ENCODE results near the gene TMC4.
"Not testable (repeated sequence)": the region's sequence is repeated elsewhere in the genome, so short reads cannot be mapped to it uniquely, and the experiment has no call there.

TMC4 gene

DNA sequence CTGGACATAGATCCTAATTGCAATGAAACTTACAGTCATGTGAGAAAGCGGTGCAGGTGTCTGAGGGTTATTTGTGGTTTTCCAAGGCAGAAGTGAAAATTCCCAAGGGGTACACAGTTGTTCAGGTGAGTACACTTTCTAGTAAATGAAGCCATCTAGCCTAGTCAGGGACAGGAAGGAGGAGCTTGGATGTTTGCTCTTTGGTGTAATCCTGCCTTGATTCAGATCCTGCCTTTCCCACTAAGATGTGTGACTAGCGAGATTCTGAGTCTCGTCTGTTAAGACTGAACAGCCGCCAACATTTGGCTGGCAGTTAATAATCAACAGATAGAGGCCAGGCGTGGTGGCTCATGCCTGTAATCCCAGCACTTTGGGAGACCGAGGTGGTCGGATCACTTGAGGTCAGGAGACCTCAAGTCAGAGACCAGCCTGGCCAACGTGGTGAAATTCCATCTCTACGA lies 30.2 kb upstream of the TMC4 start:
- no peak for DNase-seq (ENCODE audit: low spot score)

DNA sequence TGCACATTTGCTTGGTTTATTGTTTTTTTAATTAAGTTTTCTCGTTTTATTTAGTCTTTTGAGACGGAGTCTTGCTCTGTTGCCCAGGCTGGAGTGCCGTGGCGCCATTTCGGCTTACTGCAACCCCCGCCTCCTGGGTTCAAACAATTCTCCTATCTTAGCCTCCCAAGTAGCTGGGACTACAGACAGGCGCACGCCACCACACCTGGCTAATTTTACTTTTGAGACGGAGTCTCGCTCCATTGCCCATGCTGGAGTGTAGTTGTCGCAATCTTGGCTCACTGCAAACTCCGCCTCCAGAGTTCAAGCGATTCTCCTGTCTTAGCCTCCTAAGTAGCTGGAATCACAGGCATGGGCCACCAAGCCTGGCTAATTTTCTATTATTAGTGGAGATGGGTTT lies 29.0 kb upstream of the TMC4 start:
- DNase-seq (ENCODE audit: low spot score), result no peak

DNA sequence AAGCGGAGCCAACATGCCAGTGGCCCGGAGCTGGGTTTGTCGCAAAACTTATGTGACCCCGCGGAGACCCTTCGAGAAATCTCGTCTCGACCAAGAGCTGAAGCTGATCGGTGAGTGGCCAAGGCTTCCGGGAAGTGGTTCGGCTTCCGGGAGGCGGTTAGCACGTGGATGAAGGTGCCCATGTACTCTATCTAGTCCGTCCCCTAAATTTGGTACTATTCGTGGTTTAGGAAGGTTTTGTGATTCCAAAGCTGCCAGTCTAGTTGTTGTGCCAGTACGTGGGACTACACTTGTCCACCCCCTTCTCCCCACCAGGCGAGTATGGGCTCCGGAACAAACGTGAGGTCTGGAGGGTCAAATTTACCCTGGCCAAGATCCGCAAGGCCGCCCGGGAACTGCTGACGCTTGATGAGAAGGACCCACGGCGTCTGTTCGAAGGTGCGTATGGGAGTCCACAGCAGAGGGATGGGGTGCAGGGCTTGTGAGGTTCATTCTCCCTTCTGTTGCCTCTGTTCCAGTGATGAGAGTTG lies 28.3 kb upstream of the TMC4 start:
- DNase-seq (ENCODE audit: low spot score), result no peak

DNA sequence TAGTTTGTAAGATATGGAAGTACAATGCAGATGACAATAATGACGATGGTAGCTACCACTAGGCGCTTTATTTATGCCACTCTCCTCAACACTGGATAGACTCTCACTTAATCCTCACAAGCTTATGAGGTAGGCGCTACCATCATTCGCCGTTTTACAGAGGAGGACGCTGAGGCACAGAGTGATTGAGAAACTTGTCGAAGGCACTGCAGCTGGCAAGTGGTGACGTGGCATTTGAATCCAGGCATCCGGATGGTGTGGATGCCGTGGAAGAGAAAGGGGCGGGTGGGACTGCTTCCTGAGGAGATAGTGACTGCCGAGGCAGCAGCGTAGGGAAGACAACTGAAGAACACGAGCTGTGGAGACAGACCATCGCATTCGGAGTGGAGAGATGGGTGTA lies 26.4 kb upstream of the TMC4 start:
- no peak for DNase-seq (ENCODE audit: low spot score)

DNA sequence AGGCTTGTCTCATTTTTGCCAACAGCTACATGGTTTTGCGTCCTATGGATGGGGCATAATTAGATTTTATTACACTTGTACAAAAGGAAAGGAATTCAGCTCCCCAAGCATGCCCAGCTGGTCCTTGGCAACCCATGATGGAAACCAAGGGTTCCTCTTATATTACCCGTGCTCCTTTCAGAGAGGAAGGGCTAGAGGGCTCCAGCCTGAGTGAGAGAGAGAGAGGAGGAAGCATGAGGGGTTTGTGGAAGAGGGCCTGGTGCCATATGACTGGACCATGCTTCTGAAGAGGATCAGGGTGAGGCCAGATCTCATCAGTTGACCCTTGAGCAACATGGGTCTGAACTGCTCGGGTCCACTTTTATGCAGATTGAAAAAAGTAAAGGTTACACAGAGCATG lies 24.2 kb upstream of the TMC4 start:
- no peak for DNase-seq (ENCODE audit: low spot score)

DNA sequence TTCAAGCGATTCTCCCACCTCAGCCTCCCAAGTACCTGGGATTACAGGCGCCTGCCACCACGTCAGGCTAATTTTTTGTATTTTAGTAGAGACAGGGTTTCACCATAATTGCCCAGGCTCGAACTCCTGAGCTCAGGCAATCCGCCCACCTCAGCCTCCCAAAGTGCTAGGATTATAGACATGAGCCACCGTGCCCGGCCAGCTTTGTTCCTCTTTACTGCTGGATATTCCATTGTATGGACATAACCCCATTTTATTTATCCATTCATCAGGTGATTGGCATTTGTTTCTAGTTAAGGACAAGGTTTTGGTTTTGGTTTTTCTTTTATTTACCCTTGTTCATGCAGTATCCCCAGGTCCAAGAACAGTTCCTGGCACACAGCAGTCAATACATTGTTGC lies 23.6 kb upstream of the TMC4 start:
- DNase-seq (ENCODE audit: low spot score), result no peak

DNA sequence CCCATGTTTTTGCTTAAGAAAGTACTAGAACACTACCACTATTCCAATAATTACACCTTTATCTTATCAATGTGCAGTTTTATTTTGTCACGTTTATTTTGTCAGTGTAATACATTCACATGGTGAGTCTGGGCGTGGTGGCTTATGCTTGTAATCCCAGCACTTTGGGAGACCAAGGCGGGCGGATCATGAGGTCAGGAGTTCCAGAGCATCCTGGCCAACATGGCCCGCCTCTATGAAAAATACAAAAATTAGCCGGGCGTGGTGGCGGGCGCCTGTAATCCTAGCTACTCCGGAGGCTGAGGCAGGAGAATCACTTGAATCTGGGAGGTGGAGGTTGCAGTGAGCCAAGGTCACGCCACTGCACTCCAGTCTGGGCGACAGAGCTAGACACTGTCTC lies 21.5 kb upstream of the TMC4 start:
- not testable (repeated sequence) for DNase-seq (ENCODE audit: low spot score)

DNA sequence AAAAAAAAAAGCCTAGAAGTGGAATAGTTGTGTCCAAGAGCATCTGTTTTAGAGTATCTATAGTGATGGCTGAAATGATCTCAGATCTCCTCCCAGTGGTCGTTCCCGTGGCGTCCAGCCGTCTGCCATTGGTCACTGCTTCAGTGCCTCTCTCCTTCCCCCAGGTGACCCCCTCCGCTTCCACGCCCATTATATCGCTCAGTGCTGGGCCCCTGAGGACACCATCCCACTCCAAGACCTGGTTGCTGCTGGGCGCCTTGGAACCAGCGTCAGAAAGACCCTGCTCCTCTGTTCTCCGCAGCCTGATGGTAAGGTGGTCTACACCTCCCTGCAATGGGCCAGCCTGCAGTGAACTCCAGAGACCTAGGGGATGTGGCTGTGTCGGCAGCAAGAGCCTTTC lies 20.1 kb upstream of the TMC4 start:
- no peak for DNase-seq (ENCODE audit: low spot score)

DNA sequence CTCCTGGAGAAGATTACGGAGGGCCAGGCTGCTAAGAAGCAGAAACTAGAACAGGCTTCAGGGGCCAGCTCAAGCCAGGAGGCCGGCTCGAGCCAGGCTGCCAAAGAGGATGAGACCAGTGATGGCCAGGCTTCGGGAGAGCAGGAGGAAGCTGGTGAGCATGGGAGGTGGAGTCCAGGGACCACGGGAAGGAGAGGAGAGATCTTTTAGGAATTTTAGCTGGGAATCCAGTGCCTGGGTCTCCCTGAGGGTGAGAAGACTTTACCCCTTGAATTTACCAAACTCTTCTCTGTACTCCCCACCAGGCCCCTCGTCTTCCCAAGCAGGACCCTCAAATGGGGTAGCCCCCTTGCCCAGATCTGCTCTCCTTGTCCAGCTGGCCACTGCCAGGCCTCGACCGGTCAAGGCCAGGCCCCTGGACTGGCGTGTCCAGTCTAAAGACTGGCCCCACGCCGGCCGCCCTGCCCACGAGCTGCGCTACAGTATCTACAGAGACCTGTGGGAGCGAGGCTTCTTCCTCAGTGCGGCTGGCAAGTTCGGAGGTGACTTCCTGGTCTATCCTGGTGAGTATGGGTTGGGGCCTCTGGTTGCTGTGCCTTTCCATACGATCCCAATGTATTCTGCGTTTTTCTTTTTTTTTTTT lies 19.0 kb upstream of the TMC4 start:
- DNase-seq (ENCODE audit: low spot score), result no peak

DNA sequence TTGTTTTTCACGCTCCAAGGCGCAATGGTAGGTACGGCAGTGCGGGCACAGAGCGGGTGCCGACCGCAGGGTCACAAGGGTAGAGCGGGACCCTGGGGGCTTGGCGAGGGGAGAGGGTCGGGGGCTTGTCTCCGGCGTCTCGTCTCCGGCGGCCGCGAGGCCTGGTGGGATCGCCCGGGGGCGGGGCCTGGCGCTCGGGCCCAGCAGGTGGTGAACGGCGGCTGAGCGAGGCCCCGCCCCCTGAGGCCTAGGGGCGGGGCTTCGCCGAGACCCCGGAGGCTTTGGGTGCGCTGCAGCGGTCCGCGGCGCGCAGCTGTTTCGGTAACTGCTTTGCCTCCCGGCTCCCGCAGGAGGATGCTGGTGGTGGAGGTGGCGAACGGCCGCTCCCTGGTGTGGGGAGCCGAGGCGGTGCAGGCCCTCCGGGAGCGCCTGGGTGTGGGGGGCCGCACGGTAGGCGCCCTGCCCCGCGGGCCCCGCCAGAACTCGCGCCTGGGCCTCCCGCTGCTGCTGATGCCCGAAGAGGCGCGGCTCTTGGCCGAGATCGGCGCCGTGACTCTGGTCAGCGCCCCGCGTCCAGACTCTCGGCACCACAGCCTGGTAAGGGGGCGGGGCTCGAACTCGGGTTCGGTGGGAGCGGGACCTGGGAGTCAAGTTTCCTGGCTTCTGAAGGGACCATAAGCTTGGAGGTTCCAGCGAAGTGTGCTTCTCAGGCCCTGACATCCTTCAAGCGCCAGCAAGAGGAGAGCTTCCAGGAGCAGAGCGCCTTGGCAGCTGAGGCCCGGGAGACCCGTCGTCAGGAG lies 18.3 kb upstream of the TMC4 start, which contains the start of gene TSEN34:
Gene TSEN34, plus strand, starts transcription at position 298 of the 800 bp plus-strand sequence. Its CDS starts 57 bp downstream, at position 355.
- DNase-seq (ENCODE audit: low spot score), result no peak

DNA sequence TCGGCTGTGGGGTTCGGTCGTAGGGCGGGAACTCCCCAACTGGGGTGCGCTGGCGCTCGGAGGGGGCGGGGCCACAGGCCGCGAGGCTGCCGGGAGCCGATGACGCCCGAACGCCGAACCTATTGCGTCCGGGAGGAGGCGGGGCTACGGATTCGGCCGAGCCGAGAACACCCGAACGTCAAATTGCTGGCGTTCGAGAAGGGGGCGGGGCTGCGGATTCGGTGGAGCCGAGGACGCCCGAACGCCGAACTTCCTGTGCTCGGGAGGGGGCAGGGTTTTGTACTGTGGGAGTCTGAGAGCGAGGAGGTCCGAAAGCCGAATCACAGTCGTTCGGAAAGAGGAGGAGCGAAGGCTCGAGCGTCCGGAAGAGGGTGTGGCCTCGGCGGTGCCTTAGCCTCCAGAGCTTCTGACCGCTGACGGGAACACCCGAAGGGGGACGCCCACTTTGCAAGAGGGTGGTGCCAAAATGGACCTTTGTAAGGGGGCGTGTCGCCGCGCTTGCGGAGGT lies 17.6 kb upstream of the TMC4 start:
- peak; percentile 99 for DNase-seq (ENCODE audit: low spot score)

DNA sequence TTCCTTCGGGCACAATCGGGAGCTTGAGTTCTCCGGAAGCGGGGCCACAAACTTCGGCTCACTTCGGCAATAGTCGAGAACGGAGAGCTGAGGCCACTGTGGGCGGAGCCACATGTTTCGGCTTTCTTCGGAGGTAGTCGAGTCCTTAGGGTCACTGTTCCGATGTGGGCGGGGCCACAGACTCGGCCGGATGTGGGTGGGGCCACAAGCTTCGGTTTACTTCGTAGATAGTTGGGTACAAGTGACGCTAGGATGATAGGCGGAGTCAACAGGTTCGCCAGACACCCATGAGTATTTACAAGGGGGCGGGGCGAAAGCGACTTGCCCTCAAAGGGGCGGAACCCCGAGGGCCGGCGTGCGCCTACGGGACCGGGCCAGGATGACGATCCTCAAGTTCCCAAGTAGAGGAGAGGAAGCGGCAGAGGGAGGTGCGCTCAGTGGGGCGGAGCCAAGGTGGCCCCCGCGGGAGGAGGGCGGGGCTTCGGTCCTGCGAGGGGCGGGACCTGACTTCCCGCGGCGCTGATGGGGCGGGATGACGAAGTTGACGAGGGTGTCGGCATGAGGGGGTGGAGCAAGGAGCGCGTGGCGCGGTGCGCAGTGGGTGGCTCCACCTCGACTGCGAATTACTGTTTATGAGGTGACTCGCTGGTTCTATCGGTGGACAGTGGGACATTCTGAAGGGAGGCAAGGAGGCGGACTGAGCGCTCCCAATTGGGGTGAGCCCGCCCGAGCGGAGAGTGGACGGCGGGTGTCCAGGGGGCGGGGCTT lies 17.0 kb upstream of the TMC4 start:
- DNase-seq (ENCODE audit: low spot score), result peak; percentile 100

DNA sequence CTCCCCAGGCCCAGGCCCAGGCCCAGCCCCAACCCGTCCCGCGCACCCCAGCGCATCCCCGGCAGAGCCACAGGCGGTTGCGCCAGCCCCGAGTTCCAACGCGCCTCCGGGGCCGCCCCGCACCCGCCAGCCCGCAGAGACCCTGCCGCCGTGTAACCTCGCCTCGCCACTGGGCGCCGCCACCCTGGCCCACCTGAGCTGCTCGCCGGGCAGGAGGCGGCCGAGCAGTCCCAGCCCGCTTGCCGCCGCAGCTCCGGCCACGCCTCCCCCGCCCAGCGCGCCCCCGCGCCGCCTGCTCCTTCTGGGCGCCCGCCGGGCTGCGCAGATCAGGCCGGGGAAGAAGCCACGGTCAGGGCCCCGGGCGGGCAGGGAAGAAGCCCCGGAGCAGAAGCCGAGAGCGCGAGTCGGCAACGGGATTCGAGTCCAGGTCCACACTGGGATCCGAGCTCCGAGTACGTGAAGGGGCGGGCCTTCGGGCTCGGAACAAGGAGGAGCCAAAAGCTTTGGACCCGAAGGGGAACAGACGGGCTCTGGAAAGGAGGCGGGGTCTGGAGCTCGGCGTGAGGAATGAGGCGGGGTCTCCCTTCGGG lies 16.3 kb upstream of the TMC4 start, which contains the start of gene MBOAT7:
Gene MBOAT7, minus strand, starts transcription at position 436 of the 590 bp plus-strand sequence. CDS start 1,072 bp downstream, outside the sequence.
- no peak for DNase-seq (ENCODE audit: low spot score)

DNA sequence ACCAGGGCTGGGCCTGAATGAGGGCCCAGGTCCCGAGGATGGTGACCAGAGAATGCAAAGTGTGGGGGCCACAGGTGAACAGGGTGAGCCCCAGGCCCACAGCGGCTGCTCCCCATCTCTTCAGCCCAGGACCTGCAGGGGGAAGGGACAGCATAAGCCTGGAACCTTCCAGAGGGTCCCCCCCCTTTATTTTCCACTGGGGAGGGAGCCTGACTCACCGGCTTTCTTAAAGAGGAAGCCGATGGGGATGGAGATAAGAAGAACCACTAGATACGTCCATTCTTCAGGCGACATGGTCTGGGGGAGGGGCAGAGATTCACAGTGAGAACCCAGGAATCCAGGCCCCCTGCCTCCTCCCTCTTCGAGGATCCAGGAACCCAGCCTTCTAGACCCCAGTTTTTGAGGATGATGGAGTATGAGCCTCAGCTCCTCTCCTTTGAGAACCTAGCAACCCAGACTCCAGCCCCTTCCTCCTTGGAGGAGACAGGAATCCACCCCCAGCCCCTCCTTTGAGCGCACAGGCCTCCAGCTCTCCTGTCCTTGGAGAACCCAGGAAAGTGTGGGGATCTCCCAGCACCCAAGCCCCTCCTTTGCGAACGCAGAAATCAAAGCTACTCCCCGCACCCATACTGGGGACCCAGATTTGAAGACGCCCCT lies 15.4 kb upstream of the TMC4 start:
- DNase-seq (ENCODE audit: low spot score), result peak; percentile 48

DNA sequence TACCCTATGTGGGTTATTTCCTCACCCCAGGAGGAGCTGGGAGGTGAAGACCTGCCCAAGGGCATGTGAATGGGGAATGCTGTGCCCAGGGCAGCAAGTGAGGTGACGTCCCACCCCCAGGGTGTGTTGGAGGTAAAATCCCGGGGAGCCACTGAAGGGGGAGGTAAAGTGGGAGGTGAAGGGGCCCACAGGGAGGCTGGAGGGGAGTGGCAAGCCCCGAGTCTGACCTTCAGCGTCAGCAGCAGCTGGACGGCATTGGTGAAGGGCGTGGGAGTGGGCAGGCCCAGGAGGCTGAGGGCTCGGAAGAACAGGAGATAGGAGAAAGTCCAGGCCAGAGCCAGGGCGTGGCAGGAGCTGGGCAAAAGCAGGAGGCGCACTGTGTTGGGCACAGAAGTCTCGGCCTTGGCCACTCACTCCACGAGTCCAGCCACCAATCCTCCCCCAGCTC lies 14.0 kb upstream of the TMC4 start:
- no peak for DNase-seq (ENCODE audit: low spot score)

DNA sequence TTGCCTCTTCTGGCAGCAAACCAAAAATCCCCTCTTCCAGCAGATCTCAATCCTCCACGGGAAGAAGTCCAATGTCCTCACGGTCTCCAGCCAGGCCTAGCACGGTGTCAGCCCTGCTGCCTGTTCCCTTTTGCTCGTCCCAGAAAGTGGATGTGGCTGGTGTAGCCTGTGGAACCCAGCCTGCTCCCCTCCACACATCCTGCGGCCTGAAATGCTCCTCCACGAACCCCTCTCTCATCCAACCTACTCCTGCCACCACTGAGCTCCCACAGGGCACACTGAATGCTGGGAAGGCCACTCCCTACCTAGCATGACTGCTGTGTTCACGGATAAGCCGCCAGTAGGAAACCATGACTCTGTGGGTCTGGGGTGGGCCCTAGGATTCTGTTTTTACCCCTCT lies 13.4 kb upstream of the TMC4 start:
- DNase-seq (ENCODE audit: low spot score), result no peak

DNA sequence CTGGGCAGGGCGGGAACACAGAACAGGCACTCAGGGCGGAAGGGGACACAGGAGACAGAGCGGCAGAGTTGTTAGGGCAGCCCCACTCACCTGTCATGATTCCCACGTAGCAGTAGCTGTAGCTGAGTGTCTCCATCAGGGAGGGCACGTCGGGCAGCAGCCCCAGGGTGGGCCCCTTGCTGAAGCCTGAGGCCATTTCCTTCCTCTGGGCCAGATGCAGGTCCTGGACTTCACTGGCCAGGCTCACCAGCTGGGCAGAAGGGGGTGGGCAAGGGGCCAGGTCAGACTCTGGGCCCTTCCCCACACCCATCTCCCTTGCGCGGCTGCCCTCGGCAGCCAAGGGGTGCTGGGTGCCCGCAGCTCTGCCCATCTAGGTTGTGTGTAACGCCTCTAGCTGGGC lies 10.5 kb upstream of the TMC4 start:
- DNase-seq (ENCODE audit: low spot score), result no peak

DNA sequence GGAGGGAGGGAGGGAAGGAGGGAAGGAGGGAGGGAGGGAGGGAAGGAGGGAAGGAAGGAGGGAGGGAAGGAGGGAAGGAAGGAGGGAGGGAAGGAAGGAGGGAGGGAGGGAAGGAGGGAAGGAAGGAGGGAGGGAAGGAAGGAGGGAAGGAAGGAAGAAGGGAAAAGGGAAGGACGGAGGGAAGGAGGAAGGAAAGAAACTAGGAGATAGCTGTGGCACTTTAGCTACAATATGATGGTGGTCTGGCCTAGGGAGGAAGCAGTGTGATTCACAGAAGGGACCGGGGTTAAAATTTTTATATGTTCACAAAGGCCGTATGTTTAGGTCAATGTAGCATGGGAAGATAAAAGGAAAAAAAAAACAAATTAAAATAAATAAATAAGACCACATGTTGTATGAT lies 8.9 kb upstream of the TMC4 start:
- DNase-seq (ENCODE audit: low spot score), result not testable (repeated sequence)

DNA sequence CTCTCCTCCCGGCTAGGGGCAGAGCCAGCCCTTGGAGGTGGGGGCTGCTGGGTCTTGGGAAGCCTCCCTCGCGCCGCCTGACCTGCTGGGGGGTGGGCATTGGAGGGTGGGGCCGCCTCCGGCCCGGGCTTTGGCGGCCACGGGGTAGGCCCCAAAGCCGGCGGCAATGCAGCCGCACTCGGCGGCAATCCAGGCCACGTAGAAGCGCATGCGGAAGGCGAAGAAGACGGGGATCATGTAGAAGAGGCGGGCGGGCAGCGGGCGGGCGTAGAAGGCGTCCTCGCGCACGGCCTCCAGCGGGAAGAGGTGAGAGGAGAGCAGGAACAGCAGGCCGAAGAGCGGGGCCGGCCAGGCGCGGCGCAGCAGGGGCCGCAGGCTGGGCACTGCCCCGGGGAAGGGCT lies 7.7 kb upstream of the TMC4 start:
- DNase-seq (ENCODE audit: low spot score), result no peak

DNA sequence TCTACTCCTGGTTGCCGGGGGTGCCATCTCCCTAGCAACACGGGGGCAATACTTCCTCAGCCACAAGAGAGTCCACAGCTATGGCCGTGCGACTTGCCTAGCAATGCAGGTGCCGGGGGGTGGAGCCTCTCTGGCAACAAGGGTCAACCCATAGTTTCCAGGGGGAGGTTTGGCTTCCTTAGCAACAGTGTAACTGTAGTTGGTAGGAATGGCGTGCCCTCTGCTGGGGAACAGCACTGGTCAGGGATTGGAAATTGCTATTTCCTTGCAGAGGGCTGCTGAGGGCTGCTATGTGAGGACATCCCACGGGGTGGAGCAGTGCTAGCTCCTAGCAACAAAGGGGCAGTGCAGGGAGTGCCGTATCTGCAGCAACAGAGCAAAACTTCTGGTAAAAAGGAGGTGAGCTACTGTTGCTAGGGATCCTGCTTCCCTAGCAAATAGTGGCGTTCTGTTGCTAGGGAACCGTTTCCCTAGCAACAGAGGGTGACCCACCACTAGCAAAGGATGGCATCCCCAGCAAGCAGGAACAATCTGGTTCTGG lies 7.0 kb upstream of the TMC4 start:
- DNase-seq (ENCODE audit: low spot score), result peak; percentile 69

Measured in pons (tissue), 1 donor.